SU-DHL-6 (cell line): ENCODE results near the gene NNMT.

Experiments
- H2AFZ ChIP-seq: fragments of 200-600 bp; sonication (generic); 2 replicates; pipeline ENCODE4 v1.6.1; 2014; ENCODE audit warnings: low read depth, mild to moderate bottlenecking, moderate library complexity, mixed read lengths, antibody characterized with exemption, low read length; ENCODE audit not compliant: severe bottlenecking
- H3F3A ChIP-seq: fragments of 200-600 bp; shearing (Covaris generic); 2 replicates; pipeline ENCODE4 v1.6.0; 2016; ENCODE audit warnings: antibody characterized with exemption, mild to moderate bottlenecking; ENCODE audit not compliant: insufficient read depth
- H3K27ac ChIP-seq: fragments of 200-600 bp; sonication (generic); 2 replicates; pipeline ENCODE4 v1.5.1; 2016; ENCODE audit warnings: low read depth, mild to moderate bottlenecking, low read length, moderate library complexity, mixed read lengths
- H3K27me3 ChIP-seq: fragments of 200-600 bp; sonication (generic), shearing (Covaris generic); 2 replicates; pipeline ENCODE4 v1.6.0; 2014; ENCODE audit warnings: mild to moderate bottlenecking, low read length
- H3K36me3 ChIP-seq: fragments of 200-600 bp; sonication (generic); 2 replicates; pipeline ENCODE4 v1.6.1; 2014; ENCODE audit warnings: mild to moderate bottlenecking, low read length, mixed read lengths
- H3K4me2 ChIP-seq: fragments of 300-600, 200-600 bp; shearing (Covaris generic), sonication (generic); 2 replicates; pipeline ENCODE4 v1.6.0; 2014; ENCODE audit warnings: low read length, low read depth, mild to moderate bottlenecking; ENCODE audit not compliant: poor library complexity, severe bottlenecking
- H3K4me3 ChIP-seq: fragments of 200-600 bp; sonication (generic); 2 replicates; pipeline ENCODE4 v1.5.1; 2014; ENCODE audit warnings: antibody characterized with exemption, low read length, mild to moderate bottlenecking, mixed read lengths; ENCODE audit not compliant: insufficient read depth, poor library complexity, severe bottlenecking
- H3K79me2 ChIP-seq: fragments of 200-600 bp; sonication (generic); 2 replicates; pipeline ENCODE4 v1.6.1; 2014; ENCODE audit warnings: mild to moderate bottlenecking, low read length, moderate library complexity; ENCODE audit not compliant: insufficient read depth
- H3K9ac ChIP-seq: fragments of 200-600 bp; sonication (generic); 2 replicates; pipeline ENCODE4 v1.7.0; 2014; ENCODE audit warnings: mild to moderate bottlenecking, low read length
- H3K9me2 ChIP-seq: fragments of 200-600 bp; sonication (generic); replicated peaks from 2 replicates; pipeline ENCODE4 v1.6.1; 2014; ENCODE audit warnings: low read length; ENCODE audit not compliant: insufficient read depth
- H3K9me3 ChIP-seq: fragments of 200-600 bp; sonication (generic); 2 replicates; pipeline ENCODE4 v1.6.1; 2014; ENCODE audit warnings: low read length, mixed read lengths; ENCODE audit not compliant: insufficient read depth
- H4K20me1 ChIP-seq: fragments of 200-600 bp; sonication (generic); 2 replicates; pipeline ENCODE4 v1.6.1; 2014; ENCODE audit warnings: low read depth, mild to moderate bottlenecking, antibody characterized with exemption, low read length, moderate library complexity, mixed read lengths
- CTCF ChIP-seq: fragments of 200-600 bp; sonication (generic); IDR thresholded peaks from one replicate; pipeline ENCODE4 v1.5.1; 2017; ENCODE audit warnings: antibody characterized with exemption, mild to moderate bottlenecking, low read length, moderate library complexity; ENCODE audit not compliant: insufficient read depth, poor library complexity, severe bottlenecking
- EZH2phosphoT487 ChIP-seq: fragments of 200-600 bp; sonication (generic), shearing (Covaris generic); conservative IDR thresholded peaks from 2 replicates; pipeline ENCODE4 v1.6.1; 2018; ENCODE audit warnings: mild to moderate bottlenecking, antibody characterized with exemption, low read length, moderate library complexity, mixed read lengths

Gene NNMT

GRCh38 chr11:114298710-114299109 lies 2.5 kb downstream of the NNMT start:
- no peaks in the 10 kb centered on the region for H3K79me2 ChIP-seq
- no peak overlapping the region for H3K9ac ChIP-seq
- no peaks in the 10 kb centered on the region for H3K27me3 ChIP-seq
- no peaks in the 10 kb centered on the region for H3K9me2 ChIP-seq
- no peak overlapping the region for H3K27ac ChIP-seq
- TF ChIP-seq EZH2phosphoT487 (no peak), CTCF (no peak)
- no peak overlapping the region for H2AFZ ChIP-seq
- no peaks in the 10 kb centered on the region for H4K20me1 ChIP-seq
- H3K4me3 ChIP-seq: no peak overlapping the region
- H3K9me3 ChIP-seq: no peaks in the 10 kb centered on the region
- H3K4me2 ChIP-seq: no peak overlapping the region
- H3F3A ChIP-seq: no peaks in the 10 kb centered on the region
- no peaks in the 10 kb centered on the region for H3K36me3 ChIP-seq

- Histone ChIP-seq H3F3A (no peaks in the 10 kb centered on the region), H3K79me2 (no peaks in the 10 kb centered on the region), H3K9me3 (no peaks in the 10 kb centered on the region), H3K36me3 (no peaks in the 10 kb centered on the region), H3K4me3 (no peak overlapping the region), H4K20me1 (no peaks in the 10 kb centered on the region), H2AFZ (no peak overlapping the region), H3K9me2 (no peaks in the 10 kb centered on the region), H3K27ac (no peak overlapping the region), H3K4me2 (no peak overlapping the region), H3K27me3 (no peaks in the 10 kb centered on the region), H3K9ac (no peak overlapping the region)
- TF ChIP-seq CTCF: no peak
- TF ChIP-seq EZH2phosphoT487: no peak
These were observed 4.9 kb downstream of the NNMT start for GRCh38 chr11:114301088-114301487.

GRCh38 chr11:114301927-114302326 lies 5.7 kb downstream of the NNMT start:
- Histone ChIP-seq H3K27ac (no peak overlapping the region), H3K9ac (no peak overlapping the region), H3K36me3 (no peaks in the 10 kb centered on the region), H3F3A (no peaks in the 10 kb centered on the region), H3K27me3 (no peaks in the 10 kb centered on the region), H4K20me1 (no peaks in the 10 kb centered on the region), H3K4me2 (no peak overlapping the region), H3K4me3 (no peak overlapping the region), H3K9me2 (no peaks in the 10 kb centered on the region), H3K79me2 (no peaks in the 10 kb centered on the region), H2AFZ (no peak overlapping the region), H3K9me3 (no peaks in the 10 kb centered on the region)
- no peak for TF ChIP-seq EZH2phosphoT487
- TF ChIP-seq CTCF: no peak
